GM21526 (cell line): ENCODE results near the gene SLC9A4.

ENCODE experiments used
- ATAC-seq: cut with Tn5 transposase; IDR thresholded peaks from one replicate; pipeline ENCODE4 v1.9.1; 2021; ENCODE audit warnings: moderate library complexity; ENCODE audit not compliant: unreplicated experiment, low FRiP score

SLC9A4 gene

DNA sequence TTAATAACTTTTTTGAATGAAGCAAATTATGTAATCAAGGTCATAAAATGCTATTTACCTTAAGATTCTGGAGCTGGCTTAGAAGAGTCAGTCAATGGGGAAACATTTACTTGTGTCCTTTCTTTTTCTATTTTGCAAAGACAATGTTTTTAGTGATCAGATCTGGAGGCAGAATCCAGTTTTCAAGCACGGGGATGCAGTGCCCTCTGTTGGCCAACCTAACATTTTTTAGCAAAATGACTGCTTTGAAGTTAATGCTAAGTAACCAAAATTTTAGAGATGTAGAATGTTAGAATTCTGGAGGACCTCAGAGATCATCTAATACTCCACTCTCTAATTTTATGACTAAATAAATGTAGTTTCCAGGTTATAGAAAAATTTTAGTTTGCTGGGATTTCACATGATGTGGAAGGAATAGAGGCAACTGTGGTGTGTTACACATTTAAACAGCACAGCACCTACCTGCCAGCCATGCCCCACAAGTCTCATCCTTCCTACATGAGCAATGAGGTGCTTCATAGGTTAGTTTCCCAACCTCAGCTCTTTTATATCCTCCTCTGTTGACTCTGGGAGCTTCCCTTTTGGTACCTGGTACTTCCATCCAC lies 23.6 kb upstream of the SLC9A4 start:
- ATAC-seq: no peak

DNA sequence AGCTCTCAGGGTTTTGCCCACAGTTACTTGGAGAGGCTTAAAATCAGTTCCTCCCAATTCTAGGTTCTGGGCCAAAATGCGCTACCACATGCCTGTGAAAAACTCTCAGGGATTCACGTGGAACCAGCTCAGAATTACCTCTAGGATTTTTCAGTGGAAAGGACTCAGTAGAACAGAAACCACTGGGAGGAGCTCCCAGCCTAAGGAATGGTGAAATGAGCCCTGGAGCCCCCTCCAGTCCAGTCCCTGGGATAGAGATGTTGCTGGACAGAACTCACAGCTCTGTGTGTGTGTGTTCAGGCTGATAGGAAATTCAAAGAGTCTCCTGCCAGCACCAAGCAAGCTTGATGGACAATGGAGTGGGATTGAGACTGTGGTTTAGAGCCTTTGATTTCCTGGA lies 21.1 kb upstream of the SLC9A4 start:
- ATAC-seq: no peak

DNA sequence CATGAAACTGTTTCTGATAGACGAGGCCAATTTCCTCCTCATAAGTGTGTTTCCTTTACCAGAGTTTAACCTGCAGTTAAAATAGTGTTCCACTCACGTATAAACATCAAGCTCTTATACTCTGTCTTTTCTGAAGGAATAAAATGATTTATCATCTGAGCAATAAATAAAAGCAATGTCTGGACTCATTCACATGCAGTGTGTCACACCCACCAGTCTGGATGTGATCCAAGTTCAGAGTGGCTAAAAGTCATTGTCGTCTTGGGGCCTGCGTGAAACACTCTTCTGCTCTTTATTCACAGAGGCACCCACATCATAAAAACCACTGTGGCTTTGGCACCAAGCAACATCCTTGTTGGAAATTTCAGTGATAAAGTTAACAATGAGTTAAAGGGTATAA lies 19.5 kb upstream of the SLC9A4 start:
- ATAC-seq: no peak

DNA sequence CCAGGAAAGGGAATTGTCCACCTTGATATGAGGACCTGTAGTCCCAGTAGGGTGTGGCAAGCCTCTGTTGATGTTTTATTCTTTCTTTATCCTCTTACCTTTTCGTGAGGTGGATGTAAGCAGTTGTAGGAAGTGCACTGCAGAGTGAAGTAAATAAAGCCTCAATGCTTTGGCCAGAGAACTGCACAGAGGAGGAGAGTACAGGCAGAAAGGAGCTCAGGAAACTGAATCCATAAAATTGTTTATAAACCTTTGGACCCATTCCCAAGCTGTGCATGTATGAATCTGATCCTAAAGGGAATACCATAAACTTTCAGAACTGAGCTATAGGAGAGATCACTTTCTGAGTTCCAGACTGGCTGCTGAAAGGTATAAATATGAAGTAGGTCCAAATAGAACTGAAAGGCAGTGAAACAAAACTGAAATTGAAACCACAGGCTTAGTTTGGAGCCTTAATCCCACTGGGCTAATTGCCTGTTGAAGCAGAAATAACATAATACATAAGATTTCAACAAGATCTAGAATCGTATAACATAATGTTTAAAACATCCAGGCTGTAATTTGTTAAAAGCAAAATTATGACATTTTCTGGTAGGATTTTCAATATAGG lies 17.9 kb upstream of the SLC9A4 start:
- no peak for ATAC-seq

DNA sequence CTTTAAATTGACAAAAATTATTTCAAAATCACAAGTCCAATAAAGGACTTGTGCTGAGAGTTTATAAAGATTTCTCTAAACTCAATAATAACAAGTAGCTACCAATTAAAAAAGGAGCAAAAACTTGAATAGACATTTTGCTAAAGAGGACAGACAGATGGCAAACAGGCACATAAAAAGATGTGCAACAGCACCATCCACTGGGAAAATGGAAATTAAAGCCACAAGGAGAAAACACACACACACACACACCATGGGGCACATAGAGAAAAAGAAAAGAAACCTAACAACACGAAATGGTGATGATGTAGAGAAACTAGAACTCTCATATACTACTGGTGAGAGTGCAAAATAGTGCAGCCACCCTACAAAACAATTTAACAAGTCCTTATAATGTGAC lies 12.6 kb upstream of the SLC9A4 start:
- no peak for ATAC-seq

DNA sequence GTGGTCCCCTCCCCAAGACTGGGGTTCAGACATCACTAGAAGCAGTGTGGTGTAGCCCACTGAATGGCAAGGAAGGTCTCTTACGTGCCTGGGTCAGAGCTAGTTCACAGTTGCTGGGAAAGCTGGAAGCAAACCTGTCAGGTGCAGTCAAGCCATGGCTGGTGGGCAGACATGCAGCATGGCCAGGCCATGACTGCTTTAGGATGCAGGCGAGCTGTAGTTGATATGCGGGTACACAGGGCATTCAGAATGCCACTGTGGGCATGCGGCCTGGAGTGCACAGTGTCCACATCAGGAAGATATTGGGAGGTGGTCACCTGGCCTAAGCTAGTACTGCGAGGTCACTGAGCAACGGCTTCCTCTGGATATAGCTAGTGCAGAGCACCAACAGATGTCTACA lies 11.8 kb upstream of the SLC9A4 start:
- no peak for ATAC-seq

DNA sequence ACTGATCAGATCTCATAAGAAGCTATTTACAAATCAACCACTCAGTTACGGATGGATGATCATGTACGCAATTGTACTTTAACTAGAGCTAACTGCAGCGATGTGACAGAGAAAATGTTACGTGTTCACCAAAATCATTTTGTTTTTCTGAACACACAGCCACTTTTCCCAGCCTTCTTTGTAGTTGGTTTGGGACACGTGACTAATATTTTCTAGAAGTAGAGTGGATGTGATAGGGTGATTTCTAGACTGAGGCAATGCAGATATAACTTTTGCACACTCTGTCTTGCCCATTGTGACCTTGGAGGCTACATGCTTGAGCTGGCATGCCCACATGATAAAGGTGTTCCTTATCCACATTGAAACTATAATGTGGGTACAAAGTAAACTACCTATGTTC lies 9.9 kb upstream of the SLC9A4 start:
- ATAC-seq: no peak

DNA sequence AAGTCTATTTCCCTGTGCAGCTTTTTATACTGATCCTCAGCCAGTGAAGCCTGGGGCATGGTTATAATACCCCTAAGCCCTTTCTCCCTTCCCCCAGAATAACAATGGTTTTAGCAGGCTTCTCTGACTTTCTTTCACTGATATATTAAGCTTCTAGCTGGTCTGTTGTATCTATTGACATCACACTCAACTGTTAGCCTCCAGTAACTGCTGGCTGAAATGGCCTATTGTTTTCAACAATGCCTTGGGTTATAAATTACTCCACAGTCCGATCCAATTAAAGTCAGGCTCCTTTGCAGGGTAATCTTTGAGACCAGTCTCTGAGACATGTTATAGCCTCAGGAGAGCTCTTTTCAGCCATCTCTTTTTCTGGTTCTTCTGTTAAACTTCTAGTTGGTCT lies 2.9 kb upstream of the SLC9A4 start:
- no peak for ATAC-seq

DNA sequence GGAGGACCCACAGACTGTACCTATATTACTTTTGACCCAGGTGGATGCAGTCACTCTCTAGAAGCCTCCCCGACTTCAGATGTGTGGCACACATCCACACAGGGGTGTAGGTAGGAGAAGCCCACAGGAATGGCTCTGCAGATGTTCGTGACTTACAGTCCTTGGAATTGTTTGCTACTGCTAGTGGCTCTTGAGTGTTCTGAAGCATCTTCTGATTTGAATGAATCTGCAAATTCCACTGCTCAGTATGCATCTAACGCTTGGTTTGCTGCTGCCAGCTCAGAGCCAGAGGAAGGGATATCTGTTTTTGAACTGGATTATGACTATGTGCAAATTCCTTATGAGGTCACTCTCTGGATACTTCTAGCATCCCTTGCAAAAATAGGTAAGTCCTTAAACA lies 605 bp downstream of the SLC9A4 start:
- no peak for ATAC-seq

DNA sequence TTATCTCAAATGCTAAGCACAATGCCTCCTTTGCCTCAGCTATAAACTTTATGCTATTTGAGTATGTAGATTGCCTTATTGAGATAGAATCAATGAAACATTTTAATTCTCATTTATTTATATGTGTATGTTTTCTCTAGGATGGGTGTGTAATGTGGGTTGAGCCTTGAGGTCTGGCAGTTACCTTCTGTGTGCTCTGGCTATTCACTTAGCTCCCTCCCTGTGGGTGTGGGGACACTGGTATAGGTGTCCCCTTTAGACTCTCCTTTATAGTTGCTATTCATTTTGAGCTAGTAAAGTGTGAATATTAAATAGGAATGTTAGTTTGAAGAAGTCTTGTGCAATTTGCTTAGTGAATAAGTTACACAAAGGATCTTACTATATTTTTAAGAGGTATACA lies 1.8 kb downstream of the SLC9A4 start:
- no peak for ATAC-seq

DNA sequence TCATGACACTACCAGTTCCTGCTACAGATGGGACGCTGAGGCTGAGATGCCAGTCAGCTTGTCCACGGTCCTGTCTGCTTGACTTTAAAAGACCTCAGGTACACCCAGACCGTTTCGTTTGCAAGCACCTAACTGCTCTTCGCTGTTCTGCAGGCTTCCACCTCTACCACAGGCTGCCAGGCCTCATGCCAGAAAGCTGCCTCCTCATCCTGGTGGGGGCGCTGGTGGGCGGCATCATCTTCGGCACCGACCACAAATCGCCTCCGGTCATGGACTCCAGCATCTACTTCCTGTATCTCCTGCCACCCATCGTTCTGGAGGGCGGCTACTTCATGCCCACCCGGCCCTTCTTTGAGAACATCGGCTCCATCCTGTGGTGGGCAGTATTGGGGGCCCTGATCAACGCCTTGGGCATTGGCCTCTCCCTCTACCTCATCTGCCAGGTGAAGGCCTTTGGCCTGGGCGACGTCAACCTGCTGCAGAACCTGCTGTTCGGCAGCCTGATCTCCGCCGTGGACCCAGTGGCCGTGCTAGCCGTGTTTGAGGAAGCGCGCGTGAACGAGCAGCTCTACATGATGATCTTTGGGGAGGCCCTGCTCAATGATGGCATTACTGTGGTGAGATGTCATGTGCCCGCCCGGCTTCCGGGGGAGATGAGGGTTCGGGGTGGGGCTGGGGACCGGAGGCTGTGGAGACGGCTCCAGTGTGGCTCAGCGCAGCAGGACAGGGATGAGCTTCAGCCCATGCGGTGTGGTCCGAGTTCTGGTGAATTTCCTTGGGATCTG lies 5.9 kb downstream of the SLC9A4 start:
- ATAC-seq: no peak

DNA sequence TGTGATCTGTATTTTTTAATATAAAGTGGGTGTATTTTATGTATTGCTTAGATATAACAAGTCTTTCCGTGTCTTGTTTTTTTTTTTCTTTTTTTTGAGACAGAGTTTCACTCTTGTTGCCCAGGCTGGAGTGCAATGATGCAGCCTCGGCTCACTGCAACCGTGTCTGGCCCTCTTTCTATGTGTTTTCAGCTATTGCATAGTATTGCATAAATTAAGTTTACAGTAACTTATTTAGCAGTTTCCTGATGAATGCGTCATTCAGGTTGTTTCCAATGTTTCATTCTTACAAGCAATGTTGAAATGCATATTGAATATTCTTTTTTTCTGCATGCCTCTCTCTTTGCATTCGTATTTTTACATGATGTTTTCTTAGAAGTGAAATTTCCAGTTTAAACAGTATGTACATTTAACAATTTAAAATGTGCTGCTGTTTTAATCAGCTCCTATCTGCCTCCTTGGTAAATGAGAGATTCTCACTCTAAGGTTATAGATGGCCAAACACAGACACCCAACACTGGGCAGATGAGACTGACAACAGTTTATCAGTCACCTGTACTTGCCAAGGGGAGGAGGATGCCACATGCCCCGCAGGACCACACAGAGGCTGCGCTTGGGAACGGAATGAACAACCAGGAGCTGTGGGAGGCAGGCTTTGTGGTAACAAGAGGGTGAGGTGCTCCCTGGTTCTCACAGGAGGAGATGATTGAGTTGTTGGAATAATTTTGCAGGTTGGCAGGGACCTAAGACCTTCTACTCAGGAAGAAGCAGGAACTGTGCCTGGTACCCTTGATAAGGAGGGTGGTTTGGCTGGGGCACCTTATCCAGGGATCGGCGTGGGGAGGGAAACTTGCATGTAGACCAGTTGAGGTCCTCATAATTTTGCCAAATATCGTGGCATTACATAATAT lies 7.5 kb downstream of the SLC9A4 start:
- no peak for ATAC-seq

DNA sequence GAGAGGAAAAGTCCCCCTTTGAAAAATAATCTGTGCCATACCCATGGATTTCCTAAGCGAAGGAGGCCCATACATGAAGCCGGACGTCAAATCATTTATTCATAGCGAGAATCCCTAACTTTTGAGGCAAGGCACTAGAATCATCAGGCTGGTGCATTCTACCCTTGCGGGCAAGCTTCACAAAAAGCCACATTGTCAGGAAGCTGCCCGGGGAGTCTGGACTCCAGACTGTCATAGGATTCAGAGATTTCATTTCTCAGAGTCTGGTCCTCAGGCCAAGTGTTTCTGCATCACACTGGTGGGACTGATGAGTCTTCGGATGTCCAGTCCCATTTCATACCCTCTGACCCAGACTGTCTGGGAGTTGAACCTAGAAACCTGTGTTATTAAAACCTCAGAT lies 8.9 kb downstream of the SLC9A4 start:
- ATAC-seq: no peak

DNA sequence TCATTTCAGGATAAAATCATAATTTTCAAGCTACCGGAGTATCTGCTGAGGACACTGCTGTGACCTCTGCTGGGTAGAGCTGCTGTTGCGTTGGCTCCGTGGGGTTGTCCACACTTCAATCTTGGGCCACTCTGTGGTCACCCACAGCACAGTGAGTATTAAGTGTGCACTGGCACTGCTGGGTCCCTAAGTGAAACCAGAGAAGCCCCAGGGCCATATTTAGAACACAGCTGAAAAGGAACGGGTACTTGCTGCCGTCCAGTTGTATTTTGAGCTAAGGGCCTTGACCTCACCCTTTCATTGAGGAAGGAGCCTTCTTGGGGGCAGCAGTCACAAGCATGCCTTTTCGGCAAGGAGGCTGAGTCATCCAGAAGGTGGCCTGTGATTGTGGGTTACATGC lies 10.1 kb downstream of the SLC9A4 start:
- no peak for ATAC-seq

DNA sequence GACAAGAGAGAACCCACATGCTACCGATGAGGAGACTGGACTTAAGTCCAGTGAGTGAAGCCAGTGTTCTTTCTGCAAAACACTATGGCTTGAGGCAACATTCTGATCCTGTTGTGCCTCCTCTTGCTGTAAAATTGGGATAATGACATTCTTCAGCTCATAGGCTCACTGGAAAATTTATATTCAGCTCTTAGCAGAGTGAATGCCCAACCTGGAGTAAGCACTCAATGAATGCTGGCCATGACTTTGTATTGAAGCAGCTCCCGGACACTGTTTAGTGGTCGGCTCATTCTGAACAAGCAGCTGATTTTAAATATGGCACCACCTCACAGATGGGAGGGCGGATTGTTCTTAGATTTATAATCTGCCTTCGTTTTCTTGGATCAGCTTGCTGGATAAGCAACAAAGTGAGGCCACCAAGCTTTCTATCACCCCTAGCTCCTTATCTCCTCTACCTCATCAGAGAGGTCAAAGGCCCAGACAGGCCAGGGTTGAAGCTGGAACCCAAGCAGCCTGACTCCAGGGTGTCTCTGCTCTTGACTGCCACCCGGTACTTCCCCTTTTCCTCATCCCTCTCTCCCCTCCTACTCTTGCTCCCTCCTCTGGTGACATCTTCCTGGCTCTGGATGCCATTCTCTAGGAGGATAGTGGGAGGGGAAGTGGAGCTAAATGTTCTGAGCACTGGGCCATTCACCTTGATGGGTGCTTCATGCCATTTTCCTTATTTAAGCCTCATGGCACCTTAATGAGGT lies 11.5 kb downstream of the SLC9A4 start:
- no peak for ATAC-seq

DNA sequence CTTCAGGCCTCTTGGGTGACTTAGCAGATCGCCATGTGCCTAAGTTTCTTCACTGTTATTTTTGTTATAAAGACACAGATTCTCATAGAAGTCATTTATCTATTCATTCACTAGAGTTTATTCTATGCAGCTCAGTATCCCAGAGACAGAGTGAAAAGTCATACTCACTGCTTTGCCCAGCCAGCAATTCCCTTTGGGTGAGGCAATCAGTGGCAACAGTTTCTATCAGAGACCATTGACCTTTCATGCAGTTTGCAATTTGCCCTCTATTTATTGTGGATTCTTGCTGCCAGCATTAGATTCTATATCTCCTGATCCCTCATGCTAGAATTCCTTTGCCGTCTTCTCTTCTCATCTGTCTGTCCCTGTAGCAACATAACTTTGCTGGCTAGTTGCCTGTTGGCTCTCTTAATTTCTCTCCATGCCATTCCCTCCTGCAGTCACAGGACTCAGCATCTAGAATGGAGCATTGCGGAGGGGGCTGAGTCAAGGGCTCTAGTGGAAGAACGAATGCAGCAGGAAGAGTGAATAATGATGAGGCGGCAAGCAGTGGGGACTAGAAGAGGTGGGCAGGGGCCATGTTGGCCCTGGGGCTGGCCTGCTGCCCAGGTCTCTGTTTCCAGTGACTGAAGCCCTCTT lies 12.2 kb downstream of the SLC9A4 start:
- no peak for ATAC-seq

DNA sequence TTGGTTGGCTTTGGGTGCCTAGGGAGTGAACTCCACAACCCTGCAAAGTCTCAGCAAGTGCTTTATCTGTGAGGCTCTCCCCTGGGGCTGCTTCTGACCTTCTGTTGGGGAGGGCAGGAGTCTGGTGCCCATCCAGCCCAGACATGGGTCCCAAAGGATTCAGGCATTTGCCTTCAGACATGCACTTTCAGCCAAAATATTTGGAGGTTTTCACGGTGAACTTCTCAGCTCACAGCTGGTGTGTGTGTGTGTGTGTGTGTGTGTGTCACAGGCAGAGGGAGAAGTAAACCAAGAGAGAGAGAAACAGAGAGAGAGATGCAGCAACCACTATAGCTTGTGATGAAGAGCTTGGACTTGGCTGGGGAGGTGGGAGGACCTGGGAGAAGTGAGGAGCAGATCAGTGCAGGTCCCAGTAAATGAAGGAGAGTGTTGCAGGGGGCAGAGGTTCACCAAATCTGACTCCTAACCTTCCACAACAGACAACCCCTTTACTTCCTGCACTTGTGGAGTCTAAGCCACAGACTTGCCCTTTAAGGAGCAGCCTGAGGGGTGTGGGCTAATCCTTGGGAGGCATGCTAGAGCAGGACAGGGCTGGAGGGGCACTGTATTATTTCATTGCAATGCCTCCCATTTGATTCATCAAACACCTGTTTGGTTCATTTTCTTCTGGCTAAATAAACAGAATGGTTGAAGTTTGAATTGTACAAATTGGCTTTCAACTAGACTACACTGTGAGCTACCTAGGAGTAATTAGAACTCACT lies 14.1 kb downstream of the SLC9A4 start:
- ATAC-seq: no peak

DNA sequence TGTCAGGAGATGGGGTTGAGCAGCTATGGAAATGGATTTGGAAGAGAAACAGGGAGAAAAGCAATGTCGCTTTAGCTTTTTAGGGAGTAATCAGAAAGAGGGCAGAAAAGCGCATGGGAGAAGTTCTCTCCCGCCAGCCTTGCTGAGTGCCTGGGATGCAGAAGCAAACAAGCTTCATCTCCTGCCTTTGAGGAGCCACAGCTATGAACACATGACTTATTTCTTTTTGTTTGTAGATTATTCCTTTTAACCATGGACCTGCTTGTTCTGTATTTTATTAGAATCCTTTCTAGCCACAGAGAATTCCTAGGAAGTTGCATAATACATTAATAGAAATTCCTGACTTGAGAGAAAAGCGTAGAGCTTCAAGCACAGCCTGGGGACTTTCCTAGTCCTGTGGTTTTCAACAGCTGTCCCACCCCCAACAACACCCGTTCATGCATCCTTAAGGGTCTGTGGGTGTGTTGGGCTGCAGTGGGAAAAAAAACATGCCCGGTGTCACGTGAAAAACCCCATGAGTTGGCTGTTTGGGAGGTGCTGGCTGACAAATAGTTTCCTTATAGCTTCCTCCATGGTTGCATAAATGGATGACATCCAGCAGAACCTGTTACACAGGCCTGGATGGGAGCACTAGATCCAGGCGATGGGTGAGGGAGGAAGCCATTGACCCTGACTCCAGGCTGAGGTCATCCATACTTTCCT lies 14.9 kb downstream of the SLC9A4 start:
- ATAC-seq: no peak

DNA sequence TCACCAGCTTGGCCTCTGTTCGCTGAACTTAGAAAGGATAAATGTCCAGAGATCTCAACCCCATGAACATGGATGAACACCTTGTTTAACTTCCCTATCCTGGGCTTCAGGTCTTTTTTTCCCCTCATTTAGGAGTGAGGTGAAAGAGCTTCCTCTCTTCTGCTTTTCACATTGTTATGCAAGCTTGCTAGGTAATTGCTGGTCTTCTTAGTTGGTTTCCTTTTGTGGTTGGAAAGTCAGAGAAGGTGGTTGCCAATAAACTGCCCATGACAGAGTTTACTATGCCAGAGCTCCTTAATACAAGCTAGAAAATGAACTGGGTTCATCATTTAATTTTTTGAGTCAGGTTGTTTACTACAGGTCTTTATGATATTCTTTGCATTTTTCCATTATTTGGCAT lies 16.6 kb downstream of the SLC9A4 start:
- ATAC-seq: no peak
